GM18867 (cell line): ENCODE results near the gene DCC.
"Not testable (repeated sequence)": the region's sequence is repeated elsewhere in the genome, so short reads cannot be mapped to it uniquely, and the experiment has no call there.

Experiments
- ATAC-seq: cut with Tn5 transposase; IDR thresholded peaks from one replicate; pipeline ENCODE4 v1.9.1; 2021; ENCODE audit warnings: mild to moderate bottlenecking, moderate library complexity; ENCODE audit not compliant: unreplicated experiment

Gene DCC

GRCh38 chr18:53458268-53458667 lies 1118.3 kb downstream of the DCC start:
- ATAC-seq = no peak

GRCh38 chr18:53458944-53459580 lies 1119.1 kb downstream of the DCC start:
- no peak for ATAC-seq

- ATAC-seq = no peak
Observed at GRCh38 chr18:53467756-53468155, 1127.8 kb downstream of the DCC start.

GRCh38 chr18:53468173-53468572 lies 1128.2 kb downstream of the DCC start:
- not testable (repeated sequence) for ATAC-seq

- no peak for ATAC-seq
Observed at GRCh38 chr18:53472546-53472945, 1132.5 kb downstream of the DCC start.

- ATAC-seq = no peak
Observed at GRCh38 chr18:53478155-53478554, 1138.2 kb downstream of the DCC start.

GRCh38 chr18:53486296-53486695 lies 1146.3 kb downstream of the DCC start:
- no peak for ATAC-seq

- no peak for ATAC-seq
Observed at GRCh38 chr18:53489266-53489665, 1149.3 kb downstream of the DCC start.

GRCh38 chr18:53490019-53490418 lies 1150.0 kb downstream of the DCC start:
- ATAC-seq = no peak

GRCh38 chr18:53496028-53496427 lies 1156.0 kb downstream of the DCC start:
- no peak for ATAC-seq

GRCh38 chr18:53503914-53504441 lies 1164.0 kb downstream of the DCC start:
- ATAC-seq = no peak

- no peak for ATAC-seq
Observed at GRCh38 chr18:53508529-53508928, 1168.5 kb downstream of the DCC start.

- no peak for ATAC-seq
Observed at GRCh38 chr18:53509886-53510285, 1169.9 kb downstream of the DCC start.

GRCh38 chr18:53511725-53512124 lies 1171.7 kb downstream of the DCC start:
- ATAC-seq = not testable (repeated sequence)

- no peak for ATAC-seq
Observed at GRCh38 chr18:53521068-53521467, 1181.1 kb downstream of the DCC start.

GRCh38 chr18:53526101-53526870 lies 1186.3 kb downstream of the DCC start:
- no peak for ATAC-seq

GRCh38 chr18:53527365-53527764 lies 1187.4 kb downstream of the DCC start:
- no peak for ATAC-seq

- no peak for ATAC-seq
Observed at GRCh38 chr18:53531187-53531586, 1191.2 kb downstream of the DCC start.

GRCh38 chr18:53531896-53532295 lies 1191.9 kb downstream of the DCC start:
- ATAC-seq = no peak

GRCh38 chr18:53534203-53534602 lies 1194.2 kb downstream of the DCC start:
- ATAC-seq = no peak

- ATAC-seq = no peak
Observed at GRCh38 chr18:53534695-53535094, 1194.7 kb downstream of the DCC start.

- ATAC-seq = no peak
Observed at GRCh38 chr18:53536908-53537307, 1196.9 kb downstream of the DCC start.
